Esophagus (tissue), 2 donors: ENCODE measurements around the gene CCDC88B. TPM values are rescaled to one million over a fixed set of nuclear protein-coding genes. Genes with fewer than 3 reads are reported as not detected.

Source experiments
- H3K27ac ChIP-seq, 2 donors: one replicate each; pipeline ENCODE4 v1.5.1; 2013; ENCODE audit warnings: low read depth in 2 of 2, mild to moderate bottlenecking in 2 of 2, inconsistent platforms in 1 of 2, low read length in 1 of 2, moderate library complexity in 1 of 2
- H3K27me3 ChIP-seq, 2 donors: one replicate each; pipeline ENCODE4 v1.6.1; 2013; ENCODE audit warnings: low read length in 2 of 2, control low read depth in 1 of 2, mild to moderate bottlenecking in 1 of 2; ENCODE audit not compliant: insufficient read depth in 2 of 2, control insufficient read depth in 1 of 2
- H3K36me3 ChIP-seq, 2 donors: one replicate each; pipeline ENCODE4 v1.6.1; 2013; ENCODE audit warnings: low read length in 1 of 2; ENCODE audit not compliant: control insufficient read depth in 2 of 2, insufficient read depth in 2 of 2
- H3K4me1 ChIP-seq, 2 donors: one replicate each; pipeline ENCODE4 v1.6.1; 2013; ENCODE audit warnings: low read length in 1 of 2; ENCODE audit not compliant: control insufficient read depth in 2 of 2, insufficient read depth in 2 of 2
- H3K4me3 ChIP-seq, 2 donors: one replicate each; pipeline ENCODE4 v1.5.1; 2013; ENCODE audit warnings: low read length in 2 of 2, mild to moderate bottlenecking in 2 of 2, low read depth in 1 of 2, moderate library complexity in 1 of 2
- H3K9me3 ChIP-seq, 2 donors: one replicate each; pipeline ENCODE4 v1.6.1; 2013; ENCODE audit warnings: mild to moderate bottlenecking in 2 of 2, low read depth in 1 of 2, low read length in 1 of 2, moderate library complexity in 1 of 2; ENCODE audit not compliant: control insufficient read depth in 2 of 2, insufficient read depth in 1 of 2
- WGBS, 2 donors: extraction: QIAGEN DNeasy Blood & Tissue Kit; methylation state at CpG; one replicate each; pipeline ENCODE4 v1.1.7; 2013; 5-methylcytosine and 5-hydroxymethylcytosine counted together
- polyA plus RNA-seq, 2 donors: library from polyadenylated mRNA; stranded (reverse); fragments of 200-250 nt; gene quantifications; one replicate each; pipeline ENCODE4 v1.2.3, GENCODE V29; 2013
- donor health status: healthy with polysubstance abuse.
- donor health status: Bipolar disorder and iron deficiency.

The CCDC88B gene
- polyA plus RNA-seq, 2 donors = 11.2 to 33.3 TPM

- H3K27me3 ChIP-seq = peaks cover 0 to 27% of the 10 kb centered on the region in 2 donors
- H3K36me3 ChIP-seq = no peaks in the 10 kb centered on the region
- H3K4me3 ChIP-seq = no peak overlapping the region
- no peak overlapping the region for H3K27ac ChIP-seq
- H3K4me1 ChIP-seq = peaks cover 5 to 23% of the 10 kb centered on the region in 2 donors
- no peaks in the 10 kb centered on the region for H3K9me3 ChIP-seq
- 18 to 29% methylated on average over 1 of the region's 1 CpG for WGBS, 2 donors
These were observed 43.8 kb upstream of the CCDC88B start for GRCh38 chr11:64296236-64296635.

- Histone ChIP-seq H3K36me3 (no peaks in the 10 kb centered on the region), H3K27me3 (peaks cover 0 to 20% of the 10 kb centered on the region in 2 donors), H3K9me3 (no peaks in the 10 kb centered on the region), H3K27ac (no peak overlapping the region), H3K4me3 (no peak overlapping the region), H3K4me1 (peaks cover 0 to 18% of the 10 kb centered on the region in 2 donors)
- WGBS, 2 donors = 22 to 37% methylated on average over 31 to 34 of the region's 34 CpGs
These were observed 42.9 kb upstream of the CCDC88B start for GRCh38 chr11:64296830-64297698.

DNA sequence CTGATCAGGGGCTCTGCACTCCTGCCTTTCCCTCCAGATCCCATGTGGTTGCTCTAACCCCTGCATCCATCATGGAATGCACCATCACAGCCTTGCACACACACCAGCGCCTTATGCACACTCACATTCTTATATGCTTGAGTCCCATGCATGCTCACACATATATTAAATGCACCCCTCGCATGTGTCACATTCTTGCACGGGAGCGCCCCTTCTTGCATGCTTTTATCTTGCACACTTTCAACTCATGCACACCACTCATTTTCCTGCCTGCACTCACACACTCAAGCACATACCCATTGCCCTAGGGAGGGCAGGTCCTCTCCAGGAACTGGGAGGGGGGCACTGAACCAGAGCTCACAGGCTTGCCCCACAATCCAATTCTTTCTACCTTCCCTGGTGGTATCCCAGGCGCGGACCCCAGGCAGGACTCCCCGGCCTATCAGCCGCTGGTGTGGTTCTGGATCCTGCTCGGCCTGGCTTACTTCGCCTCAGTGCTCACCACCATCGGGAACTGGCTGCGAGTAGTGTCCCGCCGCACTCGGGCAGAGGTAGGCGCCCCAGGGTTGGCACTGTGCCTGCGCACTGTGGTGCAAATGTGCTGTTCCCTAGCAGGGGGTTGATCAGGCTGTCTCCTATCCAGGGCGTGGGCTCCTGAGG is 42.2 kb upstream of the CCDC88B start:
- 51 to 57% methylated on average over 18 of the region's 18 CpGs for WGBS, 2 donors
- no peaks in the 10 kb centered on the region for H3K36me3 ChIP-seq
- peaks cover 0 to 13% of the 10 kb centered on the region in 2 donors for H3K27me3 ChIP-seq
- H3K4me3 ChIP-seq = no peak overlapping the region
- no peak overlapping the region for H3K27ac ChIP-seq
- no peaks in the 10 kb centered on the region for H3K9me3 ChIP-seq
- H3K4me1 ChIP-seq = peaks cover 0 to 16% of the 10 kb centered on the region in 2 donors

GRCh38 chr11:64298966-64299846 is 40.8 kb upstream of the CCDC88B start:
- no peaks in the 10 kb centered on the region for H3K36me3 ChIP-seq
- H3K4me1 ChIP-seq = peaks cover 0 to 16% of the 10 kb centered on the region in 2 donors
- peaks cover 0 to 10% of the 10 kb centered on the region in 2 donors for H3K27me3 ChIP-seq
- 4 to 5% methylated on average over 48 to 60 of the region's 60 CpGs for WGBS, 2 donors
- no peak overlapping the region for H3K27ac ChIP-seq
- peak overlapping the region; percentile 7 to 26 for H3K4me3 ChIP-seq
- no peaks in the 10 kb centered on the region for H3K9me3 ChIP-seq

DNA sequence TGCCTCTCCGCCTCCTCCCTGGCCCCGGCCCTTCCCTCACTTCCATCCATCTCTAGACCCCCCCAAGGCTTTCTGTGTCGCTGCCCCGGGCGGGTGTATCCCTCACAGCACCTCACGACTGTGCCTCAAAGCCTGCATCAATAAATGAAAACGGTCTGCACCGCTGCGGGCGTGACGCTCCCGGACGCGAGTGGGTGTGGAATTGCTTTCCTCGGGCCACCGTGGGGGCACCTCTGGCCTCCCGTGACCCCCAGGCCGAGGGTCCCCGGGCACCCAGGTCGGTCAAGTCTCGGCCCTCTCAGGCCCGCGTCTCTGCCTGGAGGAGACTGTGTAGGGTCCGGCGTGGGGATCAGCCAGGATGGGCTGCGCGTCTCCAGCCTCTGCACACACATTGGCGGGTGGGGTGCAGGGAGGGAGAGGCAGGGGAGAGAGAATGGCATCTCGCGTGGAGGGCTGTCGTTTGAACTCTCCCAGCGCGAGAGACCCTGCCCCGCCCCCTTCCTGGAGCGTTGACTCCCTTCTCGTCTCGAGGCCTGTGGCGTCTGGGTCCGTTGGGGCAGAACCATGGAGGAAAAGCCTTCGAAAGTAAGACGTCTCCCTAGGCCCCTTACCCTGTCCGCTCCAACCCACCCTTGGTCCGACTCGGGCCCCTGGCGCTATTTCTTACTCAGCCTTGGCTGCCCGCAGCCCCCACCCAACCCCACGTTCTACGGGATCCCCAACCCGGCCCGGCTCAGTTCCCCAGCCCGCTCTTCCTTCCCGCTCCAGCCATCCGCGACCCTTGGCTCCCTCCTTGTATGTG is 40.0 kb upstream of the CCDC88B start, which contains the start of gene CATSPERZ:
CATSPERZ (plus strand) TSS at position 512 of the 802 bp plus-strand sequence; CDS start at position 565, 53 bp downstream.
- H3K27ac ChIP-seq = peak within 1 kb of the TSS in 1 of 2 donors; percentile 26
- H3K4me3 ChIP-seq = peak within 1 kb of the TSS; percentile 7 to 26
- WGBS, 2 donors = 5 to 8% methylated on average over 45 to 54 of the region's 54 CpGs

DNA sequence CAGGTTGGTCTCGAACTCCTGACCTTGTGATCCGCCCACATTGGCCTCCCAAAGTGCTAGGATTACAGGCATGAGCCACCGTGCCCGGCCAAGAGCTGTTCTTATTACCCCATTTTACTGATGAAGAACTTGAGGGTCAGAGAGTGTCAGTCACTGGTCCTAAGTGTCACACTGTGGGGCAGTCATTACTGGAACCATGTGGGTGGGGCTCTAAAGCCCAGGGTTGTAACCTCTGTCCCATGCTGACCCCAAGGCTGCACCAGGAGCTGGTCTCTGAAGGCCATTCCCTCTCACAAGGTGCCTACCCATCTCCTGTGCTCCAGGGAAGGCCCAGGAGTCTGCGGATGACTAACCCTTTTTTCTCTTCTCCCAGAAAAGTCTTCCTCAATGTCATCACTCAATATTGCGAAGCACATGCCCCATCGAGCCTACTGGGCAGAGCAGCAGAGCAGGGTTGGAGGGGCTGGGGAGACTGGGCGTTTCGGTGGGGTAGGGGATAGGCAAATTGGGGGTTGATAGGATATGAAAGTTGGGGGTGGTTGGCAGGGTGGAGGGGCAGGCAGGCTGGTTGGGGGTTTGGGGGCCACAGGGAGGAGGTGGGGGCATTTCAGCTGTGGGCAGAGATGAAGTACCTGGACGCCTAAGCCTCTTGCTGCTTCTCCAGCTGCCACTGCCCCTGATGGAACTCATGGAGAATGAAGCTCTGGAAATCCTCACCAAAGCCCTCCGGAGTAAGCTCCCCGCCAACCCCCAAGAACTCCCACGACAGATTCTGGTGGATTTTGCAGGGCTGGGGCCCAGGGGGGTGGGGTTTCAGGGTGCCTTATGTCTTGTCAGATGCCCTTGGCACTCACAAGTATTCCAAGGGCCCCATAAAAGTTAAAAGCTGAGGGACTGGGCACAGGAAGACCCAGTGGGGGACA is 36.6 kb upstream of the CCDC88B start:
- peaks cover 6 to 24% of the 10 kb centered on the region in 2 donors for H3K4me1 ChIP-seq
- H3K36me3 ChIP-seq = peaks cover 0 to 7% of the 10 kb centered on the region in 2 donors
- peaks cover 0 to 10% of the 10 kb centered on the region in 2 donors for H3K27me3 ChIP-seq
- H3K27ac ChIP-seq = peak overlapping the region; percentile 93 to 99
- no peaks in the 10 kb centered on the region for H3K9me3 ChIP-seq
- WGBS, 2 donors = 79 to 82% methylated on average over 13 of the region's 13 CpGs
- H3K4me3 ChIP-seq = no peak overlapping the region

More for the DNA sequence above, 40.0 kb upstream of the CCDC88B start, which contains the start of gene CATSPERZ:
- H3K36me3 ChIP-seq = no peaks in the 10 kb centered on the region
- no peaks in the 10 kb centered on the region for H3K9me3 ChIP-seq
- peaks cover 0 to 16% of the 10 kb centered on the region in 2 donors for H3K4me1 ChIP-seq
- H3K27me3 ChIP-seq = peaks cover 0 to 10% of the 10 kb centered on the region in 2 donors

- no peak overlapping the region for H3K4me3 ChIP-seq
These were observed 36.0 kb upstream of the CCDC88B start for GRCh38 chr11:64304032-64304315.

More at GRCh38 chr11:64304032-64304315, 36.0 kb upstream of the CCDC88B start:
- H3K4me1 ChIP-seq = peaks cover 6 to 24% of the 10 kb centered on the region in 2 donors
- no peaks in the 10 kb centered on the region for H3K9me3 ChIP-seq
- peaks cover 0 to 7% of the 10 kb centered on the region in 2 donors for H3K36me3 ChIP-seq
- H3K27ac ChIP-seq = peak overlapping the region; percentile 93 to 99
- peaks cover 0 to 10% of the 10 kb centered on the region in 2 donors for H3K27me3 ChIP-seq
- WGBS, 2 donors = 61 to 63% methylated on average over 5 of the region's 5 CpGs
